PC-3 (cell line): ENCODE results near the gene LRSAM1.

Experiments
- CTCF ChIP-seq: fragments of 300-600 bp; sonication (generic); conservative IDR thresholded peaks from 2 replicates; pipeline ENCODE4 v1.5.1; 2017; ENCODE audit warnings: antibody characterized with exemption, low read depth, mild to moderate bottlenecking, low read length
- EZH2phosphoT487 ChIP-seq: fragments of 300-600 bp; sonication (generic); IDR thresholded peaks from 2 replicates; pipeline ENCODE4 v1.6.1; 2018; ENCODE audit warnings: mild to moderate bottlenecking, antibody characterized with exemption, low read length, borderline replicate concordance

GRCh38 chr9:127506814-127507750 lies 55.8 kb downstream of the LRSAM1 start:
- TF ChIP-seq EZH2phosphoT487 (no peak), CTCF (no peak)
